HepG2 (cell line): Measurements from ENCODE around the gene PRKD2. TPM values are rescaled to one million over a fixed set of nuclear protein-coding genes. Genes with fewer than 3 reads are reported as not detected.

Experiments
- CCDC6 ChIP-seq: sonication (generic); formaldehyde crosslinking; IDR thresholded peaks from 2 replicates; pipeline ENCODE4 v1.8.1; 2022; ENCODE audit warnings: mild to moderate bottlenecking, missing genetic modification reagents, moderate library complexity
- CEBPB ChIP-seq: IDR thresholded peaks from 2 replicates; pipeline ENCODE4 v1.6.1; 2011; ENCODE audit warnings: low read depth, low read length, improper control_type of control experiment, borderline replicate concordance
- KDM1A ChIP-seq: IDR thresholded peaks from 2 replicates; pipeline ENCODE4 v1.6.1; 2016; ENCODE audit warnings: missing compliant biosample characterization
- NR2F2 ChIP-seq: IDR thresholded peaks from 2 replicates; pipeline ENCODE4 v1.6.1; 2012; ENCODE audit warnings: low read depth, inconsistent platforms, borderline replicate concordance
- RBAK ChIP-seq: sonication (generic); formaldehyde crosslinking; IDR thresholded peaks from 2 replicates; pipeline ENCODE4 v1.5.1; 2020; ENCODE audit warnings: mild to moderate bottlenecking, missing genetic modification reagents
- RERE ChIP-seq: IDR thresholded peaks from 2 replicates; pipeline ENCODE4 v1.6.1; 2016; ENCODE audit warnings: low read depth, missing genetic modification reagents, missing compliant biosample characterization
- TEAD3 ChIP-seq: optimal IDR thresholded peaks from 2 replicates; pipeline ENCODE3; 2016; ENCODE audit warnings: borderline replicate concordance
- THAP11 ChIP-seq: IDR thresholded peaks from 2 replicates; pipeline ENCODE4 v1.6.1; 2016; ENCODE audit warnings: missing biosample characterization, missing genetic modification reagents
- ZBTB1 ChIP-seq: sonication (generic); formaldehyde crosslinking; IDR thresholded peaks from 2 replicates; pipeline ENCODE4 v1.4.0; 2020; ENCODE audit warnings: missing genetic modification reagents, borderline replicate concordance
- ZBTB33 ChIP-seq: sonication (generic); formaldehyde crosslinking; IDR thresholded peaks from 2 replicates; pipeline ENCODE4 v1.4.0; 2020; ENCODE audit warnings: missing genetic modification reagents
- ZNF263 ChIP-seq: sonication (generic); formaldehyde crosslinking; IDR thresholded peaks from 2 replicates; pipeline ENCODE4 v1.4.0; 2020; ENCODE audit warnings: missing genetic modification reagents
- ZNF318 ChIP-seq: sonication (generic); formaldehyde crosslinking; IDR thresholded peaks from 2 replicates; pipeline ENCODE4 v1.4.0; 2020; ENCODE audit warnings: mild to moderate bottlenecking, missing genetic modification reagents
- ZNF569 ChIP-seq: sonication (generic); formaldehyde crosslinking; IDR thresholded peaks from 2 replicates; pipeline ENCODE4 v1.5.0; 2020; ENCODE audit warnings: mild to moderate bottlenecking, missing genetic modification reagents, moderate library complexity, borderline replicate concordance
- ZNF598 ChIP-seq: sonication (generic); formaldehyde crosslinking; IDR thresholded peaks from 2 replicates; pipeline ENCODE4 v1.5.1; 2020; ENCODE audit warnings: mild to moderate bottlenecking, missing genetic modification reagents, borderline replicate concordance
- polyA plus RNA-seq, 8 experiments: library from polyadenylated mRNA; depleted of rRNA in 3 of 8; stranded (reverse) in 7 of 8; unstranded in 1 of 8; fragments of >200 nt; fragmentation: Illumina TruSeq in 4 of 8; extraction: Trizol in 4 of 8; gene quantifications; 2 replicates each; pipeline versions ENCODE4 v1.2.1 to v1.2.3, GENCODE V29; 2011 to 2016; ENCODE audit warnings: low read depth in 4 of 8, missing spikeins in 1 of 8, mixed read lengths in 1 of 8; ENCODE audit not compliant: insufficient read depth in 1 of 8
- total RNA-seq, 5 experiments: library from RNA; depleted of rRNA; stranded (reverse); fragments of >200 nt; fragmentation: Illumina TruSeq; extraction: Trizol; gene quantifications; 2 replicates each; pipeline ENCODE4 v1.2.3, GENCODE V29; 2016; ENCODE audit warnings: low read depth in 1 of 5

Gene PRKD2
- total and polyA plus RNA-seq, 2 of the 13 experiments (the other 11 are each of a cell fraction or from before 2014, with no cell fraction given) = 6.7 to 7.3 TPM

GRCh38 chr19:46759817-46760333 lies 43.0 kb upstream of the PRKD2 start (continued):
- TF ChIP-seq TEAD3 = peak; percentile 5
- peak; percentile 50; the same call in 1 of the 2 replicates for TF ChIP-seq ZNF263
- 0 out of 2 replicates have a peak, but pooled peaks have one; percentile 35 for TF ChIP-seq CCDC6 (CRISPR knock-in tag)
- no peak for TF ChIP-seq ZNF569 (CRISPR knock-in tag)
- TF ChIP-seq CEBPB = peak; percentile 62; the same call in 1 of the 2 replicates
- peak; percentile 66; the same call in 1 of the 2 replicates for TF ChIP-seq ZBTB33 (CRISPR knock-in tag)
- no peak for TF ChIP-seq ZBTB1 (CRISPR knock-in tag)
- no peak for TF ChIP-seq ZNF318
- no peak for TF ChIP-seq RBAK
- no peak for TF ChIP-seq THAP11 (CRISPR knock-in tag)
- no peak for TF ChIP-seq ZNF598 (CRISPR knock-in tag)
- no peak for TF ChIP-seq RERE (CRISPR knock-in tag)
- no peak for TF ChIP-seq NR2F2
- TF ChIP-seq KDM1A (CRISPR knock-in tag) = peak; percentile 46; the same call in 1 of the 2 replicates
